ENCODE results near the gene GAL3ST1. TPM values are rescaled to one million over a fixed set of nuclear protein-coding genes. Genes with fewer than 3 reads are reported as not detected.
"Not testable (repeated sequence)": the region's sequence is repeated elsewhere in the genome, so short reads cannot be mapped to it uniquely, and the experiment has no call there.

Gene GAL3ST1
- total RNA-seq, 1 experiment from 2014 or later = 0.30 TPM

DNA sequence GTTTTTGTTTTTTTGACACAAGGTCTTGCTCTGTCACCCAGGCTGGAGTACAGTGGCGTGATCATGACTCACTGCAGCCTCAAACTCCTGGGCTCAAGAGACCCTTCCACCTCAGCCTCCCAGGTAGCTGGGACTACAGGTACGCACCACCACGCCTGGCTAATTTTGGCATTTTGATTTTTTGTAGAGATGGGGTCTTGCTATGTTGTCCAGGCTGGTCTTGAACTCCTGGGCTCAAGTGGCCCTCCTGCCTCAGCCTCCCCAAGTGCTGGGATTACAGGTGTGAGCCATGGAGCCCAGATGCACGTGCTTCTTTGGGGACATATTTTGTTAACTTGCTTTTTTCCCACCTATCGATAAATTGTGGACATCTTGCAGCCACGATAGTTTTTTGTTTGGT lies 7.2 kb downstream of the GAL3ST1 start:
- DNase-seq (ENCODE audit: extremely low read depth, low read depth) = not testable (repeated sequence)

DNA sequence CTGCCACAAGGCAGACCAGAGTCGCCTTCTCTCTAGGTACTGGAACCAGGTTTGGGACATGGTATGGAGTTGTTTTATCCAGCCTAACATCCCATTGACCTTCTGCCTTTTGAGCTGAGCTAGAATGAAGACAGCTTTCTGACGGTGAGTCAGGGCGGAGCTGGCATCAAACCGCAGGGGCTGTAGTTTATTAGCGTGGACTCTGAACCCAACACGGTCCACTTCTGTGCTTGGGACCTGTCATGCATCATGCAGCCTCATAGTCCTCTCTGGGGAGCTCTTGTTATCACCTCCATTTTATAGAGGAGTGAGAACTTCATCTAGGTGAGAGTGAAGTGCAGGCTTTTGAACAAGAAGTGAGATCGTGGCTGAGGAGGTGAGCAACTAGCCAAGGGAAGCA lies 8.3 kb downstream of the GAL3ST1 start:
- no peak for DNase-seq (ENCODE audit: extremely low read depth, low read depth)

DNA sequence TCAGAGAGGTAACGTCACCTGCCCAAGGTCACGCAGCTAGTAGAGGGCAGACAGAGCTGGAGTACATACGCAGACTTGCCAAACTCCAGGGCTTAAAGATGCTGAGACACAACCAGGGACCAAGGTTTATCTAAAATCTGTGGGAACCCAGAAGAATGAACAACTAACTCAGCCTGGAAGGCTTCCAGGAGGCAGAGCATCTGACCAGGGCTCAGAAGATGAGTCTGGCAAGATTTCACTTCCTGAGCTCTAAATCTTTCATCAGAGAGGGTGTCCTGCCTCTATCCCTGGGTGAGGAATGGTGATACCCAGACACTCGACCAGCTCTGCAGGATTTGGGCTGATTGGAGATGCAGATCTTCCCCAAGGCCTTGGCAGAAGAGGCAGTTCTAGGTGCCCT lies 9.1 kb downstream of the GAL3ST1 start:
- no peak for DNase-seq (ENCODE audit: extremely low read depth, low read depth)

DNA sequence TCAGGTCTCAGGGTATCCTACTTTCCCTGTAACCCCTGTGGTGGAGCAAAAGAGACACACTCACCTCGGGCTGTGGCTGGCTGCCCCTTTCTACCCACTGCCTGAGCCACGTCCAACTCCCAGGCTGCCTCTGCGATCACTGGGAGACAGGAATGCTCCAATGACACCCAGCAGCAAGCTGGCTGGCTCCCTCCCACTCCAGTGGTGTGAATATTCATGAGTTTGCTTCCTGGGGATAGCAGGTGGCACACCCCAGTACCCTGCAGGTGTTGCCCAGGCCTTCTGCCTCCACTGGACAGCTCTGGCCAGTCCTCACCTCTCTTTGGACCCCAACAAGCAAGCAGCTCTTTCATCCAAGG lies 9.7 kb downstream of the GAL3ST1 start:
- no peak for DNase-seq (ENCODE audit: extremely low read depth, low read depth)

DNA sequence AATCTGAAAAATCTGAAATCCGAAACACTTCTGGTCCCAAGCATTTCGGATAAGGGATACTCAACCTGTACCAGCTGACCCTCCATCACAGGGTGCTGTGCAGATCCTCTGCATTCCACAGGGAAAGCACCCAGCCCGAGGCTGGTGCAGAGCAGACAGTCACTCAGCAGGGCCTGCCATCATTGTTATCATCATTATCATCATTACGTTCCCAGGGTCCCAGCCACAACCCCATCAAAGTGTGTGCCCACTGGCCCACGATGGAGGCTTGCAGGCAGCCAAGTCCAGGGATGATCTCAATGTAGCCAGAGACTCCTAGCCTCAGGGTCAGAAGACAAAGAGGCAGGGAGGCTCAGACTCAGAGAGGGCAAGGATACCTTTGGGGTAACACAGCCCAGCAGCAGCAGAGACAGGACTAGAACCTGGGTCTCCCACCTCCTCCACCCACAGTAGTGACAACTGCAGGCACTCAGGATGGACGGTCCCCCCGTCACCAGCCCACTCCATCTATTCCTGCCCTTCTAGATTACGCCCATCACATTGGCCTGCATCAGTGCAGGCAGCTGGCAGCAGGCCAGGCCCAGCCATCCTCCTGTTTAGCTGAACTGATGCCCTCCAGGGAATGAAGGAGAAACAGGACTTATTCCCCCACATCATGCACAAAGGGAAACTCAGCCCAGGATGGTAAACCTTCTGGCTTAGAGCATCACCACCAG lies 10.3 kb downstream of the GAL3ST1 start:
- DNase-seq (ENCODE audit: extremely low read depth, low read depth) = no peak

DNA sequence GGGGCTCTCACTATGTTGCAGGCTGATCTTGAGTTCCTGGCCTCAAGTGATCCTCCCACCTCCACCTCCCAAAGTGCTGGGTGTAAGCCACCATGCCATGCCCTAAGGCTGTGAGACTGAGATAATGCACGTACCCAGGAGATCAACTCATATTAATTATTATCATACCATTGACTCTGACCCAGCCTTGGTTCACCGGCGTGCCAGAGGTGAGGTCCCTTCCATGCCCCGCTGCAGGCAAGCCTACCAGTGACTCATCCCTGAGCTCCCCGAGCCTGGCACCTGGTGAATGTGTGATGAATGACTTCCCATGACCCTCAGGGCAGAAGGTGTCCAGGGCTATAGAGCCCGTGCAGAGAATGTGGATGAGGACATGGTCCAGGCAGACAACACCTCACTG lies 12.1 kb downstream of the GAL3ST1 start:
- DNase-seq (ENCODE audit: extremely low read depth, low read depth) = no peak

DNA sequence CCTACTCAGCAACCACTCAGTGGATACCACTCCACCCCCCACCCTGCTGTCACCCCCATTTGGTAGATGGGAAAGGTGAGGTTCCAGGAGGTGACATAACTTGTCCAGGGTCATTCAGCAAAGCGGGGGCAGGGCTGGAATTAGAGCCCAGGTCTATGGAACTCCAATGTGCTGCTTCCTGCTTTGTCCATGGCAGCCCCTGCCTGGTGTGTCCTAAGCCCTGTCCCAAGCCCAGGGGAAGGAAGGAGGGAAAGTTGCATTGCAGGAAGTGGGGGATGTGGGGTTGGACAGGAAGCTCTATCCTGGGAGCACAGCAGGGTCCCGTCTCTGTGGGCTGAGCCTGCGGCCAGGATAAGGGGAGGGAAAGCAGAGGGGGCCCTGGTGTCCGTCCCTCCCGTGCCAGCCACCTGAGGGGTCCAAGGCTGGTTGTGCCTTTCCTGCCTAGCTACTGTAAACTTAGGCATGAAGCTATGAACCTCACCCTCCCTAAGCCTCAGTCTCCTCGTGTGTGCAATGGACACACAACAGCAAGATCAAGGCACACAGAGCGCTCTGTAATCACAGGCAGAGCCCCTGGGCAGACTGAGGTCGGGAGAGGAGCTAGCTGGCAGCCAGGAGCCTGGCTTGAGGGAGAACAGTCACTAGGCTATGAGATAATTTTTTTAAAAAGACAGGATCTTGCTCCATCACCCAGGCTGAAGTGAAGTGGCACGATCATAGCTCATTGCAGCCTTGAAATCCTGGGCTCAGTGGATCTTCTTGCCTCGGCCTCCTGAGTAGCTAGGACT lies 12.9 kb downstream of the GAL3ST1 start:
- DNase-seq (ENCODE audit: extremely low read depth, low read depth) = no peak

DNA sequence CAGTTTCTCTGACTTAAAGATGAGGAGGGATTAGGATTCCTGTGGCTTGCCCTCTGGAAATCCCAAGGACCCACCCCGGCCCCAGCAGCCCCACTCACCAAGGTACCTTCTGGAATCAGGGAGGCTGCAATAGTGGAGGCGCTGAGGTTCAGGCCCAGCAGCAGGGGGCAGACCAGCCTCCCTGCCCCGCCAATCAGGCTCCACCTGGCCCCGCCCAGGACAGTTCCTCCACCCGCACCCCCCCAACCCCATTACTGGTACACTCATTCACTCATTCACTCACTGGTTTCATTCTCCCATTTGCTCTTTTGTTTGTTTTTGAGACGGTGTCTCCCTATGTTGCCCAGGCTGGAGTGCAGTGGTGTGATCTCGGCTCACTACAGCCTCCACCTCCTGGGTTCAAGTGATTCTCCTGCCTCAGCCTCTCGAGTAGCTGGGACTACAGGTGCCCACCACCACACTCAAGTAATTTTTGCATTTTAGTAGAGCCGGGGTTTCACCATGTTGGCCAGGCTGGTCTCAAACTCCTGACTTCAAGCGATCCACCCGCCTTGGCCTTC lies 13.7 kb downstream of the GAL3ST1 start:
- not testable (repeated sequence) for DNase-seq (ENCODE audit: extremely low read depth, low read depth)

DNA sequence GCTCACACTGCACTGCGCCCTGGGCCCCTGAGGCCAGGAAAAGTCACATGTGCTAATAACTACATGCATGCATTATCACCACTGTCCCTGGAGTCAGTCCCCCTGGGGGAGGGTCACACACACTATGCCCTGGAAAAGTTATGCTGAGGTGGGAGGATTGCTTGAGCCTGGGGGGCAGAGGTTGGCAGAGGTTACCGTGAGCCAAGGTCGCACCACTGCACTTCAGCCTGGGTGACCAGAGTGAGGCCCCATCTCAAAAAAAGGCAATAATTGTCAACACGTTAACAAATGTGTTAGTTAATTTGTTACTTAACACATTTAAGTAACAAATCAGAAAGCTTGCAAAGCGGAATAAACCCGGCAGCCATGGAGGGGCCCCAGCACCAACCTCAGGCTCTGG lies 14.6 kb downstream of the GAL3ST1 start:
- DNase-seq (ENCODE audit: extremely low read depth, low read depth) = no peak

DNA sequence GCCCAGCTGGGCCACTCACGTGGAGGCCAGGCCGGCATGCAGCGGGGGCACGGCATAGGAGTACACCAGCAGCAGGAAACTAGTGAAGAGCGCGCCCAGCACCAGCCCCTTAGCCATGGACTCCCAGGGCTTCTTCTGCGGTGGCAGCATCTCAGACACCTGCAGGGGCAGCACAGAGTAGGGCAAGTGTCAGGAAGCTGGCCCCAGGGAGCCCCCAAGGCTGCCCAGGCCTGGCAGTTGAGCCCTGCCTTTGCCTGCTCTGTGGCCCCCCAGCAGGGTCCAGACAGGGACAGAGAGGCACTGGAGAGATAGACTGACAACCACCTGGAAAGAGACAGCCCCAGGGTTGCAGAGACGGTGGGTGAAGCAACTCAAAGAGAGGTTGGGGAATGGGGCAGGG lies 17.2 kb downstream of the GAL3ST1 start:
- no peak for DNase-seq (ENCODE audit: extremely low read depth, low read depth)

DNA sequence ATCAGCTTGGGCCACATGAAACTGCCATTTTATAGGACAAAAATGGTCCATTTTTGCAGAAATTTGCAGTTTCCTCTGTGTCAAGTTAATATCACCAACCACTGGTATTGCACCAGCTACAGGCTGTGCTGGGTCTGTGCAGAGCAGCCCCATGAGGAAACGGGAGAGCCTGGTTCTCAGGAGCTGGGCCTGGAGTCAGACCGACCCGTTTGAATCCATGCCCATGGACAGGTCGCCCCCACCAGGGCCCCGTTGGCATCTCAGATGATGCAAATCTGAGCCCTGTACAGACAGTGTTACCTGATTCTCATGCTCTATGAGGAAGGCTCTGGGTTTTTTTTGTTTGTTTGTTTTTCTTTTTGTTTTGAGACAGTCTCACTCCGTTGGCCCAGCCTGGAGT lies 18.1 kb downstream of the GAL3ST1 start:
- no peak for DNase-seq (ENCODE audit: extremely low read depth, low read depth)

DNA sequence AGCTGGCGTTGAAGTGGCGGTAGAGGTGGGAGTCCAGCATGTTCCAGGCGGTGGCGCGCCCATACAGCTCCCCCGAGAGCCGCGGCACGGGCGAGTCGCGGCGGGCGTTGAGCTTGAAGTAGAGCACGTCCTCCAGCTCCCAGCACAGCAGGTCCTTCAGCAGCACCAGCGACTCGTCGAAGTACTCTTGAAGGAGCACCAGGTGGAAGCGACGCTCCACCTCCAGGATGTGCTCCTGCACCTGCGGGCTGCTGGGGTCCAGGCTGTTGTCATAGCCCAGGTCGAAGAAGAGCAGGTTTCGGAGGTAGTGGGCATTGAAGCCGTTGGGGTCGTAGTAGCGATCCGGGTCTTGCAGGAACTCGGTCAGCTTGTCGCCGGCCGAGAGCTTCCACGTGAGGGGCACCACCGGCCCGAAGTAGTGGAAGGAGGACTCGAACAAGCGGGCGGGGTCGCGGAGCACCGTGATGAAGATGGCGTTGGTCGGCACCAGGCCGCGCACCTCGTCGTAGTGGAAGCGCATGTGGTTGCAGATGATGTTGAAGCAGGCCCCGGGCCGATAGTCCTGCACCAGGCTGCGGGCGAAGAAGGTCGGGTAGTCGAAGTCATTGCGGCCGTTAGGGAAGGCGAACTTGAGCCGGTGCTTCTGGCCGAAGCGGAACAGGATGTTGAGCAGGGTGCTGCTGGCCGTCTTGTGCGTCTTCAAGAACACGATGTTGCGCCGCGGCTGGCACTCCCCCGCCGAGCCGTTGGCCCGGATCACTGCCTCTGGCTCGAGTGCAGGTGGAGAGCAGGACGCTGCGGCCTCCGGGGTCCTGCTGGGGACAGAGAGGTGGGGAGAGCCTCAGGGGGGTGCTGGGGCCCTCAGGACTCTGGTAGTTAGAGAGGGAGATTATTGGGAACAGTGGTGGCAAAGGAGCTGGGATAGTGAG lies 18.9 kb downstream of the GAL3ST1 start:
- DNase-seq (ENCODE audit: extremely low read depth, low read depth) = no peak

DNA sequence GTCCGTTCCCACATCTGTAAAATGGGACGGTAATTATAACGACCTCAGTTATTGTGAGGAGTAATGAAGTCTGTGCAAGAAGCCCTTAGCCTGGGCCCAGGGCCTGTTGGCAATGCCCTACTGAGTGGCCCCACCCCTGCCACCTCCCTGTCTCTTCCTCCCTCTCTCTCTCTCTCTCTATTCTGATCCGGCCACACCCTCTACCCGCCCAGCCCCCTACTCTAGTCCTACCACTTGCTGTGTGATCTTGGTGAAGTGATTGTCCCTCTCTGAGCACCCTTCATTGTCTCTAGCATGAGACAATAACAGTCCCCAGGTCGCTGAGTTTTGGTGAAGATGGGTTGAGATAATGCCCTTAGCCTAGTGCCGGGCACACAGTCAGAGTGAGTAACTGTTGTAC lies 20.5 kb downstream of the GAL3ST1 start:
- DNase-seq (ENCODE audit: extremely low read depth, low read depth) = no peak

DNA sequence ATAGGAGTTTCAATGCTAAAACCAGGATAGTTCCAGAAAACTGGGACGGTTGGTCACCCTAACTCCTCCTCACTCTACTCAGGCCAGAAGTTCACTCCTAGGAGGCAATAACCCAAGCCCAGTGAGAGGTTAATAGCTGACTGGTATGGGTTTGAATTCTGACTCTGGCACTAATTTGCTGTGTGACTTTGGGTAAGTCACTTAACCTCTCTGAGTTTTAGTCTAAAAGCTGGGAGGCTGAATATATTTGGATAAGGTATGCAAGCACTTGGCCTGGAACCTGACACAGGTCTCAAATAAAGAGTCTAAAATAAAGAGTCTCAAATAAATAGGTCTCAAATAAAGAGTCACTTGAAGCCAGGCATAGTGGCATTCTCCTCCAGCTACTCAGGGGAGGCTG lies 21.7 kb downstream of the GAL3ST1 start:
- no peak for DNase-seq (ENCODE audit: extremely low read depth, low read depth)

DNA sequence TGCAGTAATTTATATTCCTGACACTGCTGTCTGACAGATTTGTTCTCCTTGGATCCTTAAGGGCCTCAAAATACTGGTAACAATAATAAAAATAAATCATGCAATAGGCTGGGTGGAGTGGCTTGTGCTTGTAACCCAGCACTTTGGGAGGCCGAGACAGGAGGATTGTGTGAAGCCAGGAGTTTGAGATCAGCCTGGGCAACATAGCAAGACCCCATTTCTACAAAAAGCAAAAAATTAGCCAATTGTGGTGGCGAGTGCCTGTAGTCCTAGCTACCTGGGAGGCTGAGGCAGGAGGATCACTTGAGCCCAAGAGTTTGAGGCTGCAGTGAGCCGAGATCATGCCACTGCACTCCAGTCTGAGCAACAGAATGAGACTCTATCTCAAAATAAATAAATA lies 22.7 kb downstream of the GAL3ST1 start:
- not testable (repeated sequence) for DNase-seq (ENCODE audit: extremely low read depth, low read depth)

DNA sequence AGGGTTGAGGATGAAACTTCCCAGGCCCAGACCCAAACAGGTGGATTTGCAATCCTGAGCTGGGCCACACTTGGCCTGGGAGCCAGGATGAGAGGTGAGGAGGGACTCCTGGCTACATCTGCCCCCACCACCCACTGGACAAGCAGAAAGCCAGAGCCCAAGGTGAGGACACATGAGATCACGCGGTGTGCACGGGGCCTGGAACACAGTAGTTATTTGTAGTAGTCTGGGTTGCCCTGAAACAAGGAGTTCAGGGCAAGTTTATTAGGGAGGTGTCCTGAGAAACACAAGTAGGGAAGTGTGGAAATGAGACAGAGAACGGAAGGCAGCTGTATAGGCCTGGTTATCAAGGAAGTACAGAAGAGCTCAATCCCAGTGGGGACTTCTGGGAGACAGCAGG lies 27.3 kb downstream of the GAL3ST1 start:
- DNase-seq (ENCODE audit: extremely low read depth, low read depth) = no peak

DNA sequence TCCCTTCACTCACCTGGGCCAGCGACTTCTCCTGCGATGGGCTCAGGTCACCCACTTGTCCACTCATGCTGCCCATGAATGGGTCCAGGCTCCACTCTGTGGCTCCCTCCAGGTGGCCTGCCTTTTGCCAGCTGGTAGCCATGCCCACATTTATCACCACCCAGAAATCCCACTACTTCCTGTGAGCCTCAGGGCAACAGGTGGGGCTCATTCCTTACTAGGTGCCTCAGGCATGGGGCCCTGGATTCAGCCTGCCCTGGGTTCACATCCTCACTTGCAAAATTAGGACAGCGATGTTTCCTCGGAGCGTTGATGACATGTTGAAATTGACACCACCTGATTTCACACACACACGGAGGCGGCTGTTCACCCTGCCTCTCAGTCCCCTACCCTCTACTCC lies 27.8 kb downstream of the GAL3ST1 start, which contains the start of gene SEC14L6:
SEC14L6 (minus strand) TSS at position 126 of the 400 bp plus-strand sequence; CDS start at position 67, 59 bp downstream.
- no peak for DNase-seq (ENCODE audit: extremely low read depth, low read depth)

DNA sequence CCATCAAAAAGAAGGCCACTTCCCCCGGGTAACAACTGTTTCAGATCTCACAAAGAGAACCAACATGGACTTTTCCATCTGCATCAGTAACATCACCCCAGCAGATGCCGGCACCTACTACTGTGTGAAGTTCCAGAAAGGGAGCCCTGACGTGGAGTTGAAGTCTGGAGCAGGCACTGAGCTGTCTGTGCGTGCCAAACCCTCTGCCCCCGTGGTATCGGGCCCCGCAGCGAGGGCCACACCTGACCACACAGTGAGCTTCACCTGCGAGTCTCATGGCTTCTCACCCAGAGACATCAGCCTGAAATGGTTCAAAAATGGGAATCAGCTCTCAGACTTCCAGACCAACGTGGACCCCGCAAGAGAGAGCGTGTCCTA lies 31.7 kb downstream of the GAL3ST1 start:
- DNase-seq (ENCODE audit: extremely low read depth, low read depth) = no peak

DNA sequence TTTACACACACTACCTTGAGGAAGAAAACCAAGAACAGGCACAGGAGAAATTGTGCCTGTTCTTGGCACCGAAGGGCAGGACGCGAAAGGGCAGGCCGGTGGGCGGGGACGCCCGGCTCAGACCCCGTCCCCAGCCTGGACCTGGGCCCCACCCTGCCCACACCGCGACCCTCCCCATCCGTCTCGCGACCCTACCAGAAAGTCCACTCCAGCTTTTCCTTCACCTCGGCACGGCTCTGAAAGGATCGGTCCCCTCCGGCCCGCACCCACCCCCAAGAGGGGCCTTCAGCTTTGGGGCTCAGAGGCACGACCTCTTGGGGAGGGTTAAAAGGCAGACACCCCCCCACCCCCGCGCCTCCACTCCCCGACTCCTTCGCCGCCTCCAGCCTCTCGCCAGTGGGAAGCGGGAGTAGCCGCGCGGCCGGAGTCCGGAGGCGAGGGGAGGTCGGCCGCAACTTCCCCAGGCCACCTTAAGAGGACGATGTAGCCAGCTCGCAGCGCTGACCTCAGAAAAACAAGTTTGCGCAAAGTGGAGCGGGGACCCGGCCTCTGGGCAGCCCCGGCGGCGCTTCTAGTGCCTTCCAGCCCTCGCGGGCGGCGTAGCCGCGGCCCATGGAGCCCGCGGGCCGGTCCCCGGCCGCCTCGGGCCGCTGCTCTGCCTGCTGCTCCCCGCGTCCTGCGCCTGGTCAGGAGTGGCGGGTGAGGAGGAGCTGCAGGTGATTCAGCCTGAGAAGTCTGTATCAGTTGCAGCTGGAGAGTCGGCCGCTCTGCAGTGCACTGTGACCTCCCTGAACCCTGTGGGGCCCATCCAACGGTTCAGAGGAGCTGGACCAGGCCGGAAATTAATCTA lies 32.3 kb downstream of the GAL3ST1 start:
- no peak for DNase-seq (ENCODE audit: extremely low read depth, low read depth)

DNA sequence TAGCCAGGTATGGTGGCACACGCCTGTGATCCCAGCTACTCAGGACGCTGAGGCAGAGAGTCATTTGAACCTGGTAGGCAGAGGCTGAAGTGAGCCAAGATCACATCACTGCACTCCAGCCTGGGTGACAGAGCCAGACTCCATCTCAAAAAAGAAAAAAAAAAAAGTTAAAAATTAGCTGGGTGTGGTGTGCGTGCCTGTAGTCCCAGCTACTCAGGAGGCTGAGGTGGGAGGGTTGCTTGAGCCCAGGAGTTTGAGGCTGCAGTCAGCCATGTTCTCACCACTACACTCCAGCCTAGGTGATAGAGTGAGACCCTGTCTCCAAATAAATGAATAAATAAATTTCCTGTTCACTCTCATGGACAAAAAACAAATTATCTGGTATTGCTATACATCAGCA lies 33.0 kb downstream of the GAL3ST1 start:
- DNase-seq (ENCODE audit: extremely low read depth, low read depth) = not testable (repeated sequence)
